ENCODE measurements around the gene GUCY1A2.

- TF ChIP-seq EZH2 (IDR thresholded peaks at IDR 0.05; ENCODE audit: borderline replicate concordance, low read depth, low read length, severe bottlenecking) = no peak
- TF ChIP-seq CTCF (IDR thresholded peaks at IDR 0.05; ENCODE audit: extremely low read depth in 1 of 2, insufficient read depth in 1 of 2, low read depth in 1 of 2, low read length in 2 of 2) = no peak
- no peak for TF ChIP-seq MAX (IDR thresholded peaks at IDR 0.05; ENCODE audit: insufficient read depth, insufficient read length)
- TF ChIP-seq POLR2A (IDR thresholded peaks at IDR 0.05; ENCODE audit: low read depth, low read length) = no peak
- TF ChIP-seq JUN (IDR thresholded peaks at IDR 0.05; ENCODE audit: borderline replicate concordance, insufficient read depth, insufficient read length, low read depth) = no peak
- no peak for TF ChIP-seq MYC (IDR thresholded peaks at IDR 0.05; ENCODE audit: low read depth, low read length)
These were observed 138.3 kb downstream of the GUCY1A2 start for GRCh38 chr11:106879832-106880546.
